ENCODE measurements around the gene HYAL4. TPM values are rescaled to one million over a fixed set of nuclear protein-coding genes. Genes with fewer than 3 reads are reported as not detected.
A peak's percentile ranks its signal among the peaks of the same experiment; 100 is the strongest.
"Not testable (repeated sequence)": the region's sequence is repeated elsewhere in the genome, so short reads cannot be mapped to it uniquely, and the experiment has no call there.

The HYAL4 gene
- total RNA-seq, 2 experiments from 2014 or later: not detected

DNA sequence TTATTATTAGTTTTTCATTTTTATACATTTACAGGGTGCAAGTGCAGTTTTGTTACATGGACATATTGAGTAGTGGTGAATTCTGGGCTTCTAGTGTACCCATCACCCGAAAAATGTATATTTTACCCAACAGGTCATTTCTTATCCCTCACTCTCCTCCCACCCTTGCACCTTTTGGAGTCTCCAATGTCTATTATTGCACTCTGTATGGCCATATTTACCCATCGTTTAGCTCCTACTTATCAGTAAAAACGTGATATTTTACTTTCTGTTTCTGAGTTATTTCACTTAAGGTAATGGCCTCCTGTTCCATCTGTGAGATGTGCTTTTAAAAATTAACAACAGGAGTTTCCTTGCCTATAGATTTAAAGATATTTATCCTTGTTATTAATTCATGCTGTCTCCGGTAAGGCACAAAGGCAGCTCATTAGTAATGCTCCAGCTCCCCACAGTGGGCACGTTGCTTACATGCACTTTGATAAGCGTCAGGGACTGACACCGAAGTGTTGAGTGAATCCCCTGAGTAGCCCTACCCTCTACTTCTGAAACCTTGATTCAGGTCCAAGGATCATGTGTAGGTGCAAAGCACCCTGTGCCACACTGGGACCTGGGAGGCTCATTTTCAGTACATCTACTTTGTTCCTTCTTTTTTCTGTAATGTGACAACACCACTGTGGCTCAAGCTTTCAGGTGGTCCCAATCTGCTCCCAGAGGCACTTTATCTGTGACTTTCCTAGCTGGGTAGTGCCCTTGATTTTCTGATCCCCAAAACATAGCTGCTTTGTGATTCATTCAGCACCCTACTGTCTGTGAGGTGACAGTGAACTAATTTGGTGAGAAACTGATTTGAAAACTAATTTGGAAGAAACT lies 27.3 kb downstream of the HYAL4 start:
- Mint-ChIP-seq H3K9me3 (no peaks in the 10 kb centered on the region), H3K4me3 (no peak overlapping the region), H3K27ac (no peak overlapping the region), H3K36me3 (ENCODE audit: low read depth) (no peaks in the 10 kb centered on the region), H3K27me3 (ENCODE audit: low read depth) (peaks cover 3% of the 10 kb centered on the region), H3K4me1 (ENCODE audit: low read depth) (no peaks in the 10 kb centered on the region)
- intact Hi-C loops (cut with micrococcal nuclease): loop anchor here (1.0 to 2.0 kb wide), 5 partner anchors 74 to 378 kb away; no protein-coding TSS in a partner anchor
- peak; percentile 67 for DNase-seq
- CTCF ChIA-PET: interaction anchor here (0.7 to 3.5 kb wide), 13 partner anchors 8 to 379 kb away, joined by 3 to 39 read pairs (median 5); no protein-coding TSS in a partner anchor

GRCh38 chr7:123872908-123873307 lies 27.9 kb downstream of the HYAL4 start:
- H3K4me3 Mint-ChIP-seq: no peak overlapping the region
- intact Hi-C loops (cut with micrococcal nuclease): loop anchor here (1.0 to 2.0 kb wide), 5 partner anchors 75 to 379 kb away; no protein-coding TSS in a partner anchor
- CTCF ChIA-PET: interaction anchor here (1.1 to 3.5 kb wide), 8 partner anchors 9 to 379 kb away, joined by 3 to 39 read pairs (median 8); no protein-coding TSS in a partner anchor
- peaks cover 3% of the 10 kb centered on the region for H3K27me3 Mint-ChIP-seq (ENCODE audit: low read depth)
- no peak overlapping the region for H3K27ac Mint-ChIP-seq
- H3K9me3 Mint-ChIP-seq: no peaks in the 10 kb centered on the region
- H3K36me3 Mint-ChIP-seq (ENCODE audit: low read depth): no peaks in the 10 kb centered on the region
- DNase-seq: no peak
- no peaks in the 10 kb centered on the region for H3K4me1 Mint-ChIP-seq (ENCODE audit: low read depth)

DNA sequence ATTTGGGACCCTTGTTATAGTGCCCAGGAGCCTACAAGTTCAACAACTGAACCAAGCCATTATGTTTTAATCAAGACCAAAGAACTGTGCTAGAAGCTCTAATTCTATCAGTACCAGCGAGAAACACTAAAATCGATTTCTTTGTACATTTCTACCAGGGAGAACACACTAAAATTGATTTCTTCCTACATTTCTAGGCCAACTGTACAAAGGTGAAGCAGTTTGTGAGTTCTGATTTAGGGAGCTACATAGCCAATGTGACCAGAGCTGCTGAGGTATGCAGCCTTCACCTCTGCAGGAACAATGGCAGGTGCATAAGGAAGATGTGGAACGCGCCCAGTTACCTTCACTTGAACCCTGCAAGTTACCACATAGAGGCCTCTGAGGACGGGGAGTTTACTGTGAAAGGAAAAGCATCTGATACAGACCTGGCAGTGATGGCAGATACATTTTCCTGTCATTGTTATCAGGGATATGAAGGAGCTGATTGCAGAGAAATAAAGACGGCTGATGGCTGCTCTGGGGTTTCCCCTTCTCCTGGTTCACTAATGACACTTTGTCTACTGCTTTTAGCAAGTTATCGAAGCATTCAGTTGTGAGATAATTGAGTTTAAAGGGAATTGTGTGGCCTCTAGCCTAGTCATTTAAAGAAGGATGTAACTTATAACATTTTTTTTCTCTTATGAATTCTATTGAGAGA lies 31.7 kb downstream of the HYAL4 start:
- Mint-ChIP-seq H3K9me3 (no peaks in the 10 kb centered on the region), H3K27ac (no peak overlapping the region), H3K4me1 (ENCODE audit: low read depth) (no peaks in the 10 kb centered on the region), H3K36me3 (ENCODE audit: low read depth) (no peaks in the 10 kb centered on the region), H3K4me3 (no peak overlapping the region), H3K27me3 (ENCODE audit: low read depth) (no peaks in the 10 kb centered on the region)
- no peak for DNase-seq
- intact Hi-C loops (cut with micrococcal nuclease): no loop called here
- CTCF ChIA-PET: no interaction called here

GRCh38 chr7:123879628-123880027 lies 34.7 kb downstream of the HYAL4 start:
- intact Hi-C loops (cut with micrococcal nuclease): no loop called here
- Mint-ChIP-seq H3K9me3 (no peaks in the 10 kb centered on the region), H3K27me3 (ENCODE audit: low read depth) (peaks cover 4% of the 10 kb centered on the region), H3K27ac (no peak overlapping the region), H3K36me3 (ENCODE audit: low read depth) (no peaks in the 10 kb centered on the region), H3K4me1 (ENCODE audit: low read depth) (no peaks in the 10 kb centered on the region), H3K4me3 (no peak overlapping the region)
- CTCF ChIA-PET: interaction anchor here (1.5 kb wide), 1 partner anchor 386 kb away, joined by 3 read pairs; no protein-coding TSS in a partner anchor
- no peak for DNase-seq

DNA sequence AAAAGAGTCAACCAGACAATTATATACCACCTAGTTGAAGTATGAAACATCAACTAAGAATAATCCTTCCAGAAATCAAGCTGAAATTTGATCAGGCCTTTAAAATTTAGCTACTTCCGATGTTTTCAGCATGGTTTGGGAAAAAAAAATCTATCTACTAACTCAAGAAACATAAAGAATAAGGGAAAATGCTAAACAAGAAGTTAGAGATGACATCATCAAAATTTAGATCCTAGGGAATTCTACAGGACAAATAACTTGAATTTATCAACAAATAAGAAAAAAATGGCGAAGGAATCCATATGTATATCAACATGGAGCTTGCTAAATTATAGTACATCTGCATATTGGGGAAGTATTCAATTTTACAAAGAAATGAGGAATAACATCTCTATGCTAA lies 36.3 kb downstream of the HYAL4 start:
- intact Hi-C loops (cut with micrococcal nuclease): no loop called here
- Mint-ChIP-seq H3K4me1 (ENCODE audit: low read depth) (no peaks in the 10 kb centered on the region), H3K4me3 (no peak overlapping the region), H3K36me3 (ENCODE audit: low read depth) (no peaks in the 10 kb centered on the region), H3K27ac (no peak overlapping the region), H3K27me3 (ENCODE audit: low read depth) (peaks cover 4% of the 10 kb centered on the region), H3K9me3 (no peaks in the 10 kb centered on the region)
- DNase-seq: no peak
- CTCF ChIA-PET: interaction anchor here (0.6 kb wide), 1 partner anchor 11 kb away, joined by 4 read pairs; no protein-coding TSS in a partner anchor

GRCh38 chr7:123883154-123883553 lies 38.2 kb downstream of the HYAL4 start:
- Mint-ChIP-seq H3K36me3 (ENCODE audit: low read depth) (no peaks in the 10 kb centered on the region), H3K27me3 (ENCODE audit: low read depth) (peaks cover 4% of the 10 kb centered on the region), H3K27ac (no peak overlapping the region), H3K9me3 (no peaks in the 10 kb centered on the region), H3K4me3 (no peak overlapping the region), H3K4me1 (ENCODE audit: low read depth) (no peaks in the 10 kb centered on the region)
- DNase-seq: no peak
- intact Hi-C loops (cut with micrococcal nuclease): no loop called here
- CTCF ChIA-PET: interaction anchor here (1.0 kb wide), 1 partner anchor 86 kb away, joined by 3 read pairs; no protein-coding TSS in a partner anchor

DNA sequence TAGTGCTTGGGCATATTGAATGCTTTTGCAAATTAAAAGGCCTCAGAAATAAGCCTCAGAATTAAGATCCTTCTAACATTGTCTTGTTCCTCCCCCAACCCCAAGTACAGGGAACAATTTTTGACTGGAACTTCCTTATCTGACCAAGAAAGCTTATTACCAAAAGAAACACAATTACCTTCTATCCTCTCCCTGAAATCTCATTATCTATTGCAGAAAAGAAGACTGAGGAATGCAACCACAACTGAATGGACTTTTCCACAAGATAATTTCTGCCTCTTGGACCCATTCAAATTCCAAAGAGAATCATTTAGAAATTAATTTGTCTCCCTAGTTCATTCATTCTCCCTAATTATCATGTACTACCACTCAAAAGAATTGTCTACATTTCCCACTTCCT lies 43.2 kb downstream of the HYAL4 start:
- Mint-ChIP-seq H3K27ac (no peak overlapping the region), H3K4me1 (ENCODE audit: low read depth) (no peaks in the 10 kb centered on the region), H3K36me3 (ENCODE audit: low read depth) (no peaks in the 10 kb centered on the region), H3K4me3 (no peak overlapping the region), H3K27me3 (ENCODE audit: low read depth) (peaks cover 13% of the 10 kb centered on the region), H3K9me3 (no peaks in the 10 kb centered on the region)
- intact Hi-C loops (cut with micrococcal nuclease): no loop called here
- CTCF ChIA-PET: no interaction called here
- DNase-seq: no peak

DNA sequence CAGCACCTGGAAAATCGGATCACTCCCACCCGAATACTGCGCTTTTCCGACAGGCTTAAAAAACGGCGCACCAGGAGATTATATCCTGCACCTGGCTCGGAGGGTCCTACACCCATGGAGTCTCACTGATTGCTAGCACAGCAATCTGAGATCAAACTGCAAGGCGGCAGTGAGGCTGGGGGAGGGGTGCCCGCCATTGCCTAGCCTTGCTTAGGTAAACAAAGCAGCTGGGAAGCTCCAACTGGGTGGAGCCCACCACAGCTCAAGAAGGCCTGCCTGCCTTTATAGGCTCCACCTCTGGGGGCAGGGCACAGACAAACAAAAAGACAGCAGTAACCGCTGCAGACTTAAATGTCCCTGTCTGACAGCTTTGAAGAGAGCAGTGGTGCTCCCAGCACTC lies 49.8 kb downstream of the HYAL4 start:
- H3K4me3 Mint-ChIP-seq; intact Hi-C loops (cut with micrococcal nuclease); H3K4me1 Mint-ChIP-seq (ENCODE audit: low read depth); H3K27me3 Mint-ChIP-seq (ENCODE audit: low read depth); DNase-seq; H3K9me3 Mint-ChIP-seq; H3K36me3 Mint-ChIP-seq (ENCODE audit: low read depth); CTCF ChIA-PET; H3K27ac Mint-ChIP-seq: not testable (repeated sequence)

- CTCF ChIA-PET: no interaction called here
- intact Hi-C loops (cut with micrococcal nuclease): no loop called here
- H3K4me3 Mint-ChIP-seq: no peak overlapping the region
- H3K27me3 Mint-ChIP-seq (ENCODE audit: low read depth): no peaks in the 10 kb centered on the region
- H3K4me1 Mint-ChIP-seq (ENCODE audit: low read depth): no peaks in the 10 kb centered on the region
- DNase-seq: no peak
- H3K27ac Mint-ChIP-seq: no peak overlapping the region
- H3K36me3 Mint-ChIP-seq (ENCODE audit: low read depth): no peaks in the 10 kb centered on the region
- peaks cover 4% of the 10 kb centered on the region for H3K9me3 Mint-ChIP-seq
Measured at GRCh38 chr7:123901101-123901500, 56.1 kb downstream of the HYAL4 start.

GRCh38 chr7:123905714-123906113 lies 60.7 kb downstream of the HYAL4 start:
- no peak overlapping the region for H3K4me3 Mint-ChIP-seq
- H3K9me3 Mint-ChIP-seq: peaks cover 3% of the 10 kb centered on the region
- DNase-seq: no peak
- H3K27me3 Mint-ChIP-seq (ENCODE audit: low read depth): no peaks in the 10 kb centered on the region
- H3K36me3 Mint-ChIP-seq (ENCODE audit: low read depth): no peaks in the 10 kb centered on the region
- H3K27ac Mint-ChIP-seq: no peak overlapping the region
- intact Hi-C loops (cut with micrococcal nuclease): no loop called here
- CTCF ChIA-PET: no interaction called here
- no peaks in the 10 kb centered on the region for H3K4me1 Mint-ChIP-seq (ENCODE audit: low read depth)

DNA sequence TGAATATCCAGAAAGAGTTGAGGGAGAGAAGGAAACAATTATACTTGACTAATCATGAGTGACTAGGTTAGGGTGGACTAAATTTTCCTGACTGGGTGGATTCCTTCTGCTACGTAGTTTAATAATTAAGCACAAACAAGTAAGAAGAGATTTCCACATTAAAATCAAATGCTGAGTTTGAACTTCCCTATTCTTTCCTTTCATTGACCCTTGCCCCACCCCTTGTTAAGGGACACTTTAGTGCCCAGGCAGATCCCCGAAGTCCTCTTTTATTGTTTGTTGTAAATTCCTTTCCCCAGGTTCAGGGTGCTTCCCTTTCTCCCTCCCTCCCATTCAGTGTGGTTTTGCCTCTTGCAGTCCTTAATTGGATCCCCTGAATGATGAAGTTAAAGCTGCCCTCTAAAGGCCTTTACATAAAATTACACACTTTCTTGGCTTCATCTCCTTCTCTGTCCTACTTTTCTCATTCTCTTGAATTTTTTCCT lies 71.3 kb downstream of the HYAL4 start:
- CTCF ChIA-PET: interaction anchor here (0.6 kb wide), 1 partner anchor 182 kb away, joined by 4 read pairs; no protein-coding TSS in a partner anchor
- H3K27me3 Mint-ChIP-seq (ENCODE audit: low read depth): peaks cover 6% of the 10 kb centered on the region
- DNase-seq: no peak
- no peaks in the 10 kb centered on the region for H3K9me3 Mint-ChIP-seq
- intact Hi-C loops (cut with micrococcal nuclease): loop anchor here (1.0 to 2.0 kb wide), 2 partner anchors 119 to 233 kb away; no protein-coding TSS in a partner anchor
- no peaks in the 10 kb centered on the region for H3K4me1 Mint-ChIP-seq (ENCODE audit: low read depth)
- H3K27ac Mint-ChIP-seq: no peak overlapping the region
- no peaks in the 10 kb centered on the region for H3K36me3 Mint-ChIP-seq (ENCODE audit: low read depth)
- no peak overlapping the region for H3K4me3 Mint-ChIP-seq

- intact Hi-C loops (cut with micrococcal nuclease): loop anchor here (2.0 kb wide), 1 partner anchor 235 kb away; no protein-coding TSS in a partner anchor
- DNase-seq: no peak
- Mint-ChIP-seq H3K4me1 (ENCODE audit: low read depth) (no peaks in the 10 kb centered on the region), H3K27me3 (ENCODE audit: low read depth) (peaks cover 6% of the 10 kb centered on the region), H3K9me3 (no peaks in the 10 kb centered on the region), H3K36me3 (ENCODE audit: low read depth) (no peaks in the 10 kb centered on the region), H3K27ac (no peak overlapping the region), H3K4me3 (no peak overlapping the region)
- CTCF ChIA-PET: no interaction called here
Measured at GRCh38 chr7:123917878-123918277, 72.9 kb downstream of the HYAL4 start.

Measured in activated naive CD4-positive, alpha-beta T cell treated with anti-CD3 and anti-CD28 coated beads for 36 hours (primary cell).